SK-N-SH treated with all-trans-retinoic acid at 6 μM for 48 hours (cell line): ENCODE data around the gene CETN3.

Experiments
- ESRRG ChIP-seq: fragments of 250-450 bp; sonication (Bioruptor Pico); IDR thresholded peaks from 2 replicates; pipeline ENCODE4 v1.6.1; 2021; ENCODE audit warnings: mild to moderate bottlenecking
- PATZ1 ChIP-seq: fragments of 250-450 bp; sonication (Bioruptor Pico); IDR thresholded peaks from 2 replicates; pipeline ENCODE4 v1.8.0; 2020; ENCODE audit warnings: mild to moderate bottlenecking, moderate library complexity, borderline replicate concordance
- POU6F1 ChIP-seq: fragments of 250-450 bp; sonication (Bioruptor Pico); IDR thresholded peaks from 2 replicates; pipeline ENCODE4 v1.8.0; 2021; ENCODE audit warnings: low read depth, mild to moderate bottlenecking, moderate library complexity, borderline replicate concordance
- RARB ChIP-seq: fragments of 250-450 bp; sonication (Bioruptor Pico); IDR thresholded peaks from 2 replicates; pipeline ENCODE4 v1.8.0; 2021; ENCODE audit warnings: mild to moderate bottlenecking, moderate library complexity
- SNAI2 ChIP-seq: fragments of 250-450 bp; sonication (Bioruptor Pico); IDR thresholded peaks from 2 replicates; pipeline ENCODE4 v1.5.0; 2020; ENCODE audit warnings: mild to moderate bottlenecking, moderate library complexity

GRCh38 chr5:90390326-90390725 lies 19.2 kb downstream of the CETN3 start:
- no peak for TF ChIP-seq SNAI2 (CRISPR knock-in tag)
- TF ChIP-seq PATZ1 (CRISPR knock-in tag), result no peak
- TF ChIP-seq POU6F1 (CRISPR knock-in tag), result no peak
- no peak for TF ChIP-seq ESRRG
- no peak for TF ChIP-seq RARB (CRISPR knock-in tag)
